Left cardiac atrium (tissue), 4 donors: Measurements from ENCODE around the gene PTGR2. TPM values are rescaled to one million over a fixed set of nuclear protein-coding genes. Genes with fewer than 3 reads are reported as not detected.
A peak's percentile ranks its signal among the peaks of the same experiment; 100 is the strongest.
"Not testable (repeated sequence)": the region's sequence is repeated elsewhere in the genome, so short reads cannot be mapped to it uniquely, and the experiment has no call there.

Experiments
- ATAC-seq, 2 donors: fragments of 200-7000 bp; cut with Tn5 transposase; one replicate each; pipeline ENCODE4 v1.9.1; 2020; ENCODE audit warnings: mild to moderate bottlenecking in 2 of 2, moderate library complexity in 2 of 2
- DNase-seq: peaks from one replicate; pipeline ENCODE4 v3.0.0-alpha.2; 2020
- intact Hi-C, 2 donors: fragments of 100-400 bp; cut with DNase I; formaldehyde crosslinking; loops; one replicate each; pipeline versions ENCODE4 v1.14.1 to v1.15.1; 2022 to 2023
- total RNA-seq, 2 donors: library from RNA; stranded (reverse); fragmentation: NEBNext Ultra II Directional; extraction: Animal tissue kit (Norgen Biotek cat#: 25700); gene quantifications; one replicate each; pipeline ENCODE4 v1.2.1, GENCODE V29; 2021
- donor health status: DM: no; HTN: yes; CAD: no.
- donor health status: DM: no; HTN: yes; CAD: no; lungs with severe emphysema.
- donor health status: DM: yes; HTN: yes; CAD: no.
- donor health status: Dilated cardiomyopathy.

PTGR2 gene
- total RNA-seq, 2 donors from 2014 or later: 26.9 to 31.6 TPM

DNA sequence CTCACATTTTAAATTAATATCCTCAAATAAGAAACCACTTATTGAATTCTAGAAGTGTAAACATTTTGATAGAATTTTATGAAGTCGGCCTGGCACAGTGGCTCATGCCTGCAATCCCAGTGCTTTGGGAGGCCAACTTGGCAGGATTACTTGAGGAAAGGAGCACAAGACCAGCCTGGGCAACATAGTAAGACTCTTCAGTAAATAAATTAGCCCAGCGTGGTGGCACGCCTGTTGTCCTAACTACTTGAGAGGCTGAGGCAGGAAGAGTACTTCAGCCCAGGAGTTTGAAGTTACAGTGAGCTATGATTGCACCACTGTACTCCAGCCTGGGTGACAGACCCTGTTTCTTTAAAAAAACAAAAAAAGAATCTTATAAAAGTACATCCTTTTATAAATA, 26.2 kb downstream of the PTGR2 start:
- ATAC-seq: no peak
- intact Hi-C loops: no loop called here
- no peak for DNase-seq

DNA sequence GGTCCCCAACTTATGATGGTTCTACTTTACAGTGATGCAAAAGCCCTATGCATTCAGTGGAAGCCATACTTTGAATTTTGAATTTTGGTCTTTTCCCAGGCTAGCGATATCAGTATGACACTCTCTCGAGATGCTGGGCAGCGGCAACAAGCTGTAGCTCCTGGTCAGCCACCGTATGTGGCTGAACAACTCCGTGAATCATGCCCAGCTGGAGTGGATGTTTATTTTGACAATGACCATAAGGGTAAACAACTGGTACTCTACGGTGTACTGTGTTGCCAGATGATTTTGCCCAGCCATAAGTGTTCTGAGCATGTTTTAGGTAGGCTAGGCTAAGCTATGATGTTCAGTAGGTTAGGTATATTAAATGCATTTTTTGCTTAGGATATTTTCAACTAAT, 26.8 kb downstream of the PTGR2 start:
- no peak for DNase-seq
- no peak for ATAC-seq
- intact Hi-C loops: no loop called here

DNA sequence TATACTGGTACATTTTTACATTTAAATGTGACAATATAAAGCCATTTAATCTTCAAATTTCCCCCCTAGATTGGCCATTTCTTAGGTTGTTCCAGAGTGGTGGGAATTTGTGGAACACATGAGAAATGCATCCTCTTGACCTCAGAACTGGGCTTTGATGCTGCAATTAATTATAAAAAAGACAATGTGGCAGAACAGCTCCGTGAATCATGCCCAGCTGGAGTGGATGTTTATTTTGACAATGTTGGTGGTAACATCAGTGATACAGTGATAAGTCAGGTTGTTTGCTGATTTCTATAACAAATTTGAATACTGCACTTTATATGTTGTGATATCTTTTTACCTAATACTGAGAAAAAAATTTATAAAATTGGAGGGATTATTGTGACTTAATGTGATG, 27.4 kb downstream of the PTGR2 start:
- ATAC-seq (no peak), DNase-seq (no peak)
- intact Hi-C loops: no loop called here

DNA sequence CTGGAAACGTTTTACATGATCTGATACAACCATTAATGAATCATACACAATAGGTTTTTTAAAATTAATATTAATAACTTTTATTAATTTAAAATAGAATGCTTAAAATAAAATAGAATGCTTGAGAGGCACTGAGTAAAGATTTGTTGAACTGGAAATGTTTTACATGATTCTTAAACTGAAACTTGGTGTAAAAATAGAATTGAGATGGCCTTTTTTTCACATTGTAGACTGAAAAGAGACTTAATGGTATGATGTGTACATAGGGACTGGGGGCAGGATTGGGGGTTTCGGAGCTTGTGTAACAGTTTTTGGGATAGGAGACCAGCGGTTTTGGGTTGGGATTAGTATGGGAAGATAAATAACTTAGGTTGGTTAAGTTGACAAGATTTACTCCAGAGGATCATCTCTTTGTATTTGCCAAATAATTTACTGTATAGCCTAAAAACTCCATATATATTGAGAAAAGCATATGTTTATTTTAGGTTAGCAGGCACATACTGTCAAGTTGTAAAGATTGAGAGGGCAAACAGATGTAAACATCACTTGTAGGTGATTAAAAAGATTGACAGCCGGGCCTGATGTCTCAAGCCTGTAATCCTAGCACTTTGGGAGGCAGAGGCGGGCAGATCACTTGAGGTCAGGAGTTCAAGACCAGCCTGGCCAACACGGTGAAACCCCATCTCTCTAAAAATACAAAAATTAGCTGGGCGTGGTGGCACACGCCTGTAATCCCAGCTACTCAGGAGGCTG, 33.0 kb downstream of the PTGR2 start:
- intact Hi-C loops: no loop called here
- no peak for ATAC-seq
- no peak for DNase-seq

DNA sequence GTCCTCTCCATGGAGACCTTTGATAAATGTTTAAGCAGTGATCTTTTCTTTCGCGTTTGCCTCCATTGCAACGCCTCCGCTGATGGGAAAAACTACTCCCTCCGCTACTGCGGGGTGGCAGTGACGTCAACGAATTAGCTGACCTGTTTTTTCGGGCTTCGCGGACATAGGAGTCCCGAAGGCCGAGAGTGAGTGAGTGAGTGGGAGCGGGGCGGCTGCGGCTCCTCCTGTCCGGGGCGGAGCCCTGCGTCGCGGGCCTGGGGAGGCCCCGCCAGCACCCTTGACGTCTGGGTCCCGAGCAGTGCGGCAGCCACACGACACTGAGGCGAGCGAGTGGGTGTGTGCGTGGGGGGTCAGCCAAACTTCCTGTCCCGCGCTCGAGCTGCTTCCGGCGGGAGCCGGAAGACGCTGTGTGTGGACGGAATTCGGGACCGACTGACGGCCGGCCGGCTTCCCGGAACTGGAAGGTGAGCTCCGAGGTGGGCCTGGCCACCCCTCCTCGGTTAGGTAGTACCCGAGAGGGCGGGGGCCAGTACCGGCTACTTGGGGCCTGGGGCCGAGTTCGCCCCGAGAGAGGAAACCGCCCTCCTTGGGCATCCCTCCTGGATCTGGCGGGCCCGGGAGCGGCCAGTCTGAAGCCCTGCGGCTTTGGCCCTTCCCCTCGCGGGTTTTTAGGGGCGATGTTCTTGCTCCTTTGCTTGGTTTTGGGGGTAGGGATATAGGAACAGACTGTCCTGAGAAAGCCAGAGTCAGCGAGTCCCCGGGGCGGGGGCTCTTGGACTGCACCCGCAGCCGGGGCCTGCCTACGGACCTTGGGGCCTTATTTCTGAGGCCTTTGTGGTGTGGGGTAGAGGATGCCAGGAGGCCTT, 35.1 kb downstream of the PTGR2 start, which contains the start of gene ZNF410:
Gene ZNF410, plus strand, starts transcription at position 411 of the 869 bp plus-strand sequence. CDS start 5,317 bp downstream, outside the sequence.
- intact Hi-C loops: no loop called here
- ATAC-seq: peak; percentile 99 to 100
- peak; percentile 96 for DNase-seq

DNA sequence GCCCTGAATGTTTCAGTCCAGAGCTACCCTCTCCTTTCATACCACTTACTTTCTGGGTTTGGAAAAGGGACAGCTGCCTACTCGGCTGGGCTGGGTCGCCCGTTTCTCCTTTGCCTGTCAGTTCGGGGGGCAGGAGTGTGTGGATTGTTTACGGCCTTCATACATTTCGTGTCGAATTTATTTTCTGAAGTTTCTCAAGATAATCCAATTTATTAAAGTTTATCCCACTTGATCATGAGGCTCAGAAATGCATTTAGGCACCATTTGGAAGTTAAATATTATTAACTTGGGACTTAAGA, 35.6 kb downstream of the PTGR2 start:
- ATAC-seq: no peak
- no peak for DNase-seq
- intact Hi-C loops: no loop called here

DNA sequence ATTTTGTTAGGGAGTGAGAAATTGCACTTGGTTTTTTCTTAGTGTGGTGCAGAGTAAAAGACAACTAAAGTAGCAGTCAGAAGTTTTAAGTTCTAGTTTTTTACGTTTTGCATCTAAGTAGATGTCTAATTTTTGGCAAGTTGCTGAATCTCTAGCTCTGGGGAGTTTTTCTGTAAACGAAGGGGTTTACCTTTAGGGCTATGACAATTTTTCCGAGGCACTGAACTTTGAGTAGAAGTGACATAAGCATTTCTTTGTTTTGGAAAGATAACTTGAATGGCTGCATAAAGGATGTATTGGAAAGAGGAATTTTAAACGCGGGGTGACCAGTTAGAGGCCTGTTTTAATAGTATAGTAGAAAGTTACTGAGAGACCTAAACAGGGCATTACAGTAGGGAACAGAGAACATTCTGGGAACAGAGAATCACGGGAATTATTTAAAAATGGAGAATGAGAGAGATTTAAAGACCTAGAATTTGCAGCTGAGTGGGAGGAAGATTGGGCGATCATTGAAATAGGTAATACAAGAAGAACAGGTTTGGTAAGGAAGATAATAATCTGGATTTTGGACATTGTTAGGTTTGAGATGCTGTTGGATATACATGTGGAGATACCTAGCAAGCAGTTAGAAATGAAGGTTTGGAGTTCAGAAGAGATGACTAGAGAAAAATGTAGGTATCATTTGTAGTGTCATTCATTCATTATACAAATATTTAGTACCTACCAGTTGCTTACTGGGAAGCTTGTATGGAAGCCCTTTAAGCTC, 36.2 kb downstream of the PTGR2 start:
- no peak for ATAC-seq
- no peak for DNase-seq
- intact Hi-C loops: no loop called here

DNA sequence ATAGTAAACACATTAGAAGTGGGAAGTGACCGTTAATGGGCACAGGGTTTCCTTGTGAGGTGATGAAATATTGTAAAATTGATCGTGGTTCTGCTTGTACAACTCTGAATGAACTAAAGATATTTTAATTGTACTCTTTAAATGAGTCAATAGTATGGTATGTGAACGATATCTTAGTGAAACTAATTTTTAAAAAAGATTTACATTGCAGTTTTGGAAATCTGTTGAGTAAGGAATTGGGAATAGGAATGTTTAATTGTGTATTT, 36.8 kb downstream of the PTGR2 start:
- DNase-seq: no peak
- intact Hi-C loops: no loop called here
- ATAC-seq: no peak

DNA sequence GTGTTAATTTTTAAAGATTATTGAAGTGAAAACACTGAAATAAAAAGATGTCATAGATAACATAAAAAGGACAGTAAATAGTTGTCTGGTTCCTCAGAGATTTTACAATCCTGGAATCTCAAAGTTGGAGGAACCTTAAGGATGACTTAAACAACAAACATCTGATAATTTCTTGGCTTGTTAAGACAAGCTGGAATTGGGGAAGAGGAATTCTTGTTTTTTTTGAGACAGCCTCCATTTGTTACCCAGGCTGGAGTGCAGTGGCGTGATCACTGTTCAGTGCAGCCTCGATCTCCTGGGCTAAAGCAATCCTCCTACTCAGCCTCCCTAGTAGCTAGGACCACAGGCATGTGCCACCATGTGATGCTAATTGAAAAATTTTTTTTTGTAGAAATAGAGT, 37.3 kb downstream of the PTGR2 start:
- ATAC-seq (no peak), DNase-seq (no peak)
- intact Hi-C loops: no loop called here

DNA sequence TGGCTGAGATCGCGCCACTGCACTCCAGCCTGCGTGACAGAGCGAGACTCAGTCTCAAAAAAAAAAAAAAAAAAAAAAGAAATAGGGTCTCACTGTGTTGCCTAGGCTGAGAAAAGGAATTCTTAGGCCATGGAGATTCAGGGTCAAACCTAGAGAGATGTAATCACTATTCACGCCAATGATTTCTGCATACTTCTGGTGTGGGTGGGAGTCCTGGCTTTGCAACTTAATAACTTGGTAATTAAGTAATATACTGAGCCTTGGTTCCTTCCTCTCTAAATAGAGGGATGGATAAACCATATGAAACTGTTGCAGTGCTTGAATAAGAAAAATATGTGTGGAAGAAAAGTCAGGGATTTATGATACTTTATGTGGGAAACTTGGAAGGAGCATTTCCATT, 37.7 kb downstream of the PTGR2 start:
- intact Hi-C loops: no loop called here
- ATAC-seq (no peak), DNase-seq (no peak)

DNA sequence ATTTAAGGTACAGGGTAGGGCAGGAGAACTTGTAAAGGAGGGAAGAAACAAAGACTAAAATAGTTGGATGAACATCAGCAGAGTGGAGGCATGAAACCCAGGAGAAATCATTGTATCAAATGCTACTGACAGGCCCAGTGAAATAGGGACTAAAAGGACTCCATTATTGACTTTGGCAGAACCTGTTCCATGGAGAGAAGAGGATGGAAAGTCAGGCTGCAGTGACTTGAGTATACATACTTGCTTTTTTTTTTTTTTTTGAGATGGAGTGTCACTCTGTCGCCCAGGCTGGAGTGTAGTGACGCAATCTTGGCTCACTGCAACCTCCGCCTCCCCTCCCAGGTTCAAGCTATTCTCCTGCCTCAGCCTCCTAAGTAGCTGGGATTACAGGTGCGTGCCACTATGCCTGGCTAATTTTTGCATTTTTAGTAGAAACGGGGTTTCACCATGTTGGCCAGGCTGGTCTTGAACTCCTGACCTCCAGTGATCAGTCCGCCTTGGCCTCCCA, 42.6 kb downstream of the PTGR2 start:
- DNase-seq, ATAC-seq, intact Hi-C loops: not testable (repeated sequence)

DNA sequence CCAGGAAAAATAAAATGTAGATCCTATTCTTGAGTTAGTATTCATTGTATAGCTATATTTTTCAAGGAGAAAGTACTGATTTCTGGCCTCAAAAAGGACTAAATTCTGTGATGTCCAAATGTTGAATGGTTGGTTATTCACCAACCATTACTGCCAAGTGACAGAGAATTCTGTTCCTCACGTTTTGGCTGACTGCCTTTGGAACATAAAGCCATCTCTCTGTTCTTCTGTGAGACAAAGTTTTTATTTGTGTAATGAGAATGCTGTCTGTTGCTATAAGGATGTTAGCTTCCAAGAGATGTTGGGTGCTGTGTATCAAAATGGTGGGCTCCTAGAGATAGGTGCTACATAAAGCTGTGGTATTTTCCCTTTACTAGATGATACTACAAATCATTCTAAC, 44.3 kb downstream of the PTGR2 start:
- intact Hi-C loops: no loop called here
- DNase-seq: no peak
- ATAC-seq: no peak

DNA sequence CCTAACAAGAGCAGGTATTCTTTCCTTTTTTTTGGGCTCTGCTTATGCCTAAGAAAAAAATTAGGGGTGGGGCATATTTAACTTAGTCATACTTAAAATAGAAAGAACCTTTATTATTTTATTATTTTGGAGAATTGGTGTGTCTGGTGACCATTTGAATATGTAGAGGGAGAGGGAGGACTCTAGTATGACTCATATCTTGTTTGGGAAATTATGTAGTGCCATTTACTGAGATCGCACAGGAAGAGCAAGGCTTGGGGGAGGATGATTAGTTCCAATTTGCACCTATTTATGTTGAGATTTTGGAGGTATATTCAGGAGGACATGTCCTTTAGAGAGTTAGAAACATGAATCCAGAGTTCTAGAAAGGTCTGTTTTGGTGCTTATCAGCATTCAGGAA, 44.9 kb downstream of the PTGR2 start:
- DNase-seq (no peak), ATAC-seq (no peak)
- intact Hi-C loops: no loop called here

DNA sequence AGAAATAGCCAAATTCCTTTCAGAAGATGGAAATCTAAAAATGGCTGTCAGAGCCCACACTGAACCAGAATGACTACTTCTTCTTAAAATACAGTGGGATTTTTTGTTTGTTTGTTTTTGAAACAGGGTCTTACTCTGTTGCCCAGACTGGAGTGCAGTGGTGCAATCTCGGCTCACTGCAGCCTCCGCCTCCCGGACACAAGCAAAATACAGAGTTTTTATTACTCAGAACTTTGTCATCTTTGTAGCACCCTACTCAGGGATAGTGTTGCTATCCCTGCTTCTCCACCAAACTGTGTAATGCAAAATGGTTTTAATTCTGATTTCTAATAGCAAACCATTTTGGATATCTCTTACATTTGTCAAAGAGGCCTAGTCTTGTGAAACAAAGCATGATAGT, 51.4 kb downstream of the PTGR2 start:
- ATAC-seq (no peak), DNase-seq (no peak)
- intact Hi-C loops: no loop called here

DNA sequence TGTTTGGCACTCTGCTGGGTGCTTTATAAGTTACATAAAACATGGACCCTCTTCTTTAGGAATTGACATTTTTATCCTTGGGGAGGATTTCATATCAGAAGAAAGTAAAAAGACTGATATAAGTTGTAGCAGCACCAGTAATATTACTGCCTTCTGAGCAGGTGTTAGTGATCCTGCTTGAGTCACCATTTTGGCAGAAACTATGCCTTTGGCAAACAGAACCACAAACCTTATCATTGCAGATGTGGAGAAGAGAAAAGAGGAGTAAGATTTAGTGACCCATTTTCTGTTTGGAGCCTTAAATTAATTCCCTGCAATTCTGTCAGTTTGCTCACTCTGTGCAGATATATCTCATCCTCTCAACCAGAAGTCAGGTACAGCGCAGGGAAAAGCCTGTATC, 58.0 kb downstream of the PTGR2 start:
- intact Hi-C loops: no loop called here
- peak in 1 of 2 donors; percentile 45 for ATAC-seq

DNA sequence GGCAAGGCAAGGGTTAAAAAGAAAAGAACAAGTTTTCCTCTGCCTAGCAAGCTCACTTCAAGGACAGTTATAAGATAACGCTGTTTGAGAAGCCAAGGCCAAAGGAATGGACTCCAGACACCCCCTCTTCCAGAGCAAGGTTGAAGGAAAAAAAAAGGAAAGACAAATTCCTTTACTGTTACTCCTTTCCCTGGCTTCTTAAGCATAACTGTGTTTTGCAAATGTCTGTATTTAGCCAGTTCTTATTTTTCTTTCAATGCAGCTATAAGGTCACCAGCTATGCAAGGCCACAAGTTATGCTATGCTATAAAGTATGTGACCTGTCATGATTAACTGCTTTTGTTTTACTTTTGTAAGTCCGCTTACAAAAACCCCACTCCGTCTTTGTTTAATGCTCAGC, 61.6 kb downstream of the PTGR2 start:
- intact Hi-C loops: no loop called here
- no peak for DNase-seq
- no peak for ATAC-seq

More for the DNA sequence above, 58.0 kb downstream of the PTGR2 start:
- no peak for DNase-seq

DNA sequence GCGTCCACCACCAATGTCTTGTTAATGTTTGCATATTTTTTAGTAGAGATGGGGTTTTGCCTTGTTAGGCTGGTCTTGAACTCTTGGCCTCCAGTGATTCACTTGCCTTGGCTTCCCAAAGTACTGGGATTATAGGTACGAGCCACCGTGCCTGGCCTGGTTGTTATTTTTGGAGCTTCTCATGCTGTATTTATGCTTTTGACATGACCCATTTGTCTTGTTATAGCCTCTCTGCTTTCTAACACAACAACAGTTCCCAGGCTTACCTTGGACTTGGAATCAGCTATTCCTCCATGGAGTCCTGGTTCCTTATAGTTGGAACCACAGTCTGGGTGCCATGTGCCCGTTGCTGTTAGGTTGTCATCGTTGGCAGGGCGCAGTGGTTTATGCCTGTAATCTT, 64.7 kb downstream of the PTGR2 start:
- ATAC-seq (no peak), DNase-seq (no peak)
- intact Hi-C loops: no loop called here

DNA sequence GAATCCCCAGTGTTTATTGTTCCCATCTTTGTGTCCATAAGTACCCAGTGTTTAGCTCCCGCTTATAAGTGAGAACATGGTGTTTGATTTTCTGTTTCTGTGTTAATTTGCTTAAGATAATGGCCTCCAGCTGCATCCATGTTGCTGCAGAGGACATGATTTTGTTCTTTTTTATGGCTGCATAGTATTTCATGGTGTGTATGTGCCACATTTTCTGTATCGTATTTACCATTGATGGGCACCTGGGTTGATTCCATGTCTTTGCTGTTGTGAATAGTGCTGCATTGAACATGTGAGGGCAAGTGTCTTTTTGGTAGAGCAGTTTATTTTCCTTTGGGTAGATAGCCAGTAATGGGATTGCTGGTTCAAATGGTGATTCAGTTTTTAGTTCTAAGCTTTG, 67.8 kb downstream of the PTGR2 start:
- intact Hi-C loops, DNase-seq, ATAC-seq: not testable (repeated sequence)

DNA sequence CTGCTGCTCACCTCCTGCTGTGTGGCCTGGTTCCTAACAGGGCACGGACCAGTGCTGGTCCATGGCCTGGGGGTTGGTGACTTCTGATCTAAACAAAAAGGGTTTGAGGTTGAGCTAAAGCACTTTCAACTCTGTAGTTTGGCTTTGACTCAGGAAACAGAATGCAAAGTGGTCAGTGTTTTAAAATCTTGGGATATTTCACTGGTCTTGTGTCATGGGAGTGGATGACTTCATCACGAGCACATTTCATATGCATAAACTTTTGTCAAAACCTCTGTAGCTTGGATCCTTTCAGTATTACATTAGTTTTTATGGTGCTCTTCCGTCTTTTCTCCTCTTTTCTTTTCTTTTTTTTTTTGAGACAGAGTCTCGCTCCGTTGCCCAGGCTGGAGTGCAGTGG, 72.7 kb downstream of the PTGR2 start:
- intact Hi-C loops: no loop called here
- ATAC-seq (no peak), DNase-seq (no peak)
